Stimulated activated effector memory CD8-positive, alpha-beta T cell treated with anti-CD3 and anti-CD28 coated beads, Interleukin-12 subunit alpha, Interleukin-12 subunit beta, amount 100 ng/mL, for 72 hours (primary cell): Measurements from ENCODE around the gene EXOC2.
"Not testable (repeated sequence)": the region's sequence is repeated elsewhere in the genome, so short reads cannot be mapped to it uniquely, and the experiment has no call there.

ENCODE experiments used
- ATAC-seq: fragments of 150-1000 bp; cut with Tn5 transposase; 2 replicates; pipeline ENCODE4 v1.10.0; 2021
- DNase-seq, 2 donors: peaks; one replicate each; pipeline ENCODE4 v3.0.0; 2021 to 2022; ENCODE audit warnings: low spot score in 2 of 2
- H3K27ac Mint-ChIP-seq: one replicate; pipeline ENCODE4 v1.8.0; 2022; ENCODE audit warnings: mild to moderate bottlenecking, mixed read lengths
- H3K36me3 Mint-ChIP-seq: one replicate; pipeline ENCODE4 v1.8.0; 2022; ENCODE audit warnings: mild to moderate bottlenecking, mixed read lengths
- H3K4me1 Mint-ChIP-seq: one replicate; pipeline ENCODE4 v1.8.0; 2022; ENCODE audit warnings: mixed read lengths
- H3K4me3 Mint-ChIP-seq: one replicate; pipeline ENCODE4 v1.8.0; 2022; ENCODE audit warnings: mild to moderate bottlenecking, mixed read lengths
- H3K9me3 Mint-ChIP-seq: one replicate; pipeline ENCODE4 v1.8.0; 2022; ENCODE audit warnings: mixed read lengths

The EXOC2 gene

DNA sequence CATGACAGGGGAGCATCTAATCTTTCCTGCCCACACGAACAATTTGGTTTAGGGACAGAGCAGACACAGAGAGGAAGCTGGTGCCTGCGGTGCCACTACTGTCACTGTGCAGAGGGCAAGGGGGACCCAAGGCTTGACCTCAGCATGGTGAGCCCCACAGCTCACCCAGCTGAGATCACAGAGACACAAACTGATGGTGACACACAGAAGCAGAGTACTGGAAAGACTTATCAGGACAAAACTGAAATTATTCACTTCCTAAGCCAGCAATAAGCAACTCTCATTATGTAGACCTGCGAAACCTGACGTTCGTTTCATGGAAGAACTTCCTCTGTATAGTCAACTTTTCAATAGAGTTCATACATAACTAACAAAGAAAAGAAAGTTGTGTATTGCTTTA, 122.1 kb downstream of the EXOC2 start:
- H3K27ac Mint-ChIP-seq, result peak overlapping the region; percentile 10
- DNase-seq (no peak), ATAC-seq (peak; percentile 79)

DNA sequence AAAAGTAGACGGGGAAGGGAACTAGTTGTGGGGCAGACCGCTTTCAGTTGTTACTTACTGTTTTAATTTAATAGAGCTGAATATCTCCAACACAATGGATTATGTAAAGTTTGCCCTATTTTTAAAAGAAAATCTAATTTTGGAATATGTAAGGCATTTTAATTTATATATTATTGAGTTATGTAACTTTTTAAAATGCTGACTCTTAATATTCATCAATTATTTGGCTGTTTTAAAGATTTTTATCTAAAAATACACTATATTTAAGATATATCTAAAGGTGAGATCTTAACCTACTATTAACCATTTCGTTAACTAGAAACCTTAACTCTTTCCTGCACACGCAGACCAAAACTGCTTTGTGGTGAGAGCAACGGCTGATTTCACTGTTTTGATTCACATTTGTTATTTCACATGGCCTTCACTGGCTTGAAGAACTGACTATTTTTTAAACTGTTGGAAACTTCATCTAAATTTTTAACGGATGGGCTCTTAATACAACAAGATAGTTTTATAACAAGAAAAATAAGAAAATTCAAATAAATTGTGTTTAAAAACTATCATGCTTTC, 123.9 kb downstream of the EXOC2 start:
- peaks cover 31% of the 10 kb centered on the region for H3K4me1 Mint-ChIP-seq
- ATAC-seq (peak; percentile 69), DNase-seq (no peak)
- H3K4me3 Mint-ChIP-seq, result no peak overlapping the region
- no peak overlapping the region for H3K27ac Mint-ChIP-seq
- H3K9me3 Mint-ChIP-seq, result no peaks in the 10 kb centered on the region
- peaks cover 78% of the 10 kb centered on the region for H3K36me3 Mint-ChIP-seq

More for the DNA sequence above, 122.1 kb downstream of the EXOC2 start:
- peaks cover 67% of the 10 kb centered on the region for H3K36me3 Mint-ChIP-seq
- no peak overlapping the region for H3K4me3 Mint-ChIP-seq
- peaks cover 3% of the 10 kb centered on the region for H3K9me3 Mint-ChIP-seq
- H3K4me1 Mint-ChIP-seq, result peaks cover 37% of the 10 kb centered on the region

DNA sequence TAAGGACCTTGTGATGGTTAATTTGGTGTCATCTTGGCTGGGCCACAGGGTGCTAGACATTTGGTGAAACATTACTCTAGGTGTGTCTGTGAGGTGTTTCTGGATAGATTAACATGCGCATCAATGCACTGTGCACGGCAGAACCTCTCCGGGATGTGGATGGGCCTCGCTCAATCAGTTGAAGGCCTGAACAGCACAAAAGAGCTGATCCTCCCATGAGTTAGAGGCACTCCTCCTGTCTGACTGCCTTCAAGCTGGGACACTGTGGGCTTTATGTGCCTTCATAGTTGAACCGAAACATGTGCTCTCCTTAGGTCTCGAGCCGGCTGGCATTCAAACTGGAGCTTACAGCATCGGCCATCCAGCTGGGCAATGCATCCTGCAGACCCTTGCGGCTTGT, 124.9 kb downstream of the EXOC2 start:
- no peak for ATAC-seq
- peaks cover 78% of the 10 kb centered on the region for H3K36me3 Mint-ChIP-seq

DNA sequence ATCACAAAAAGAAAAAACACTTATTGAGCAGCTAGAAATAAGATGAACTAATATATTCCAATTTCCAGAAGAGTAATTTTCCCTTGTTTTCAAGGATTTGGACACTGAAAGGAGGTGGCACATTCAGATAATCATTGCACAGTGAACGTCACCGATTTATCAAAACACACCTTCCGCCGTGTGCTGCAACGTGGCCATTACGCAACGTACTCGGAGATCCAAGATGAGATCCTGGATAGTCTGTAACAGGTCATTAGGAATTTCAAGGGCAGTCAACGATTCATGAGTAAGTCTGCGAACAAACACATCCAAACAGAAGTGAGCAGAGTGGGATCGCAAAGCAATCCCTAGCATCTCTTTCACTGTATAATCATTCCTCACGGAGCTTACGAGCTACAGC, 129.1 kb downstream of the EXOC2 start:
- H3K9me3 Mint-ChIP-seq, result no peaks in the 10 kb centered on the region
- H3K27ac Mint-ChIP-seq, result no peak overlapping the region
- DNase-seq (no peak), ATAC-seq (no peak)
- peaks cover 85% of the 10 kb centered on the region for H3K36me3 Mint-ChIP-seq
- H3K4me1 Mint-ChIP-seq, result peaks cover 53% of the 10 kb centered on the region
- H3K4me3 Mint-ChIP-seq, result no peak overlapping the region

More for the DNA sequence above, 124.9 kb downstream of the EXOC2 start:
- Mint-ChIP-seq H3K4me3 (no peak overlapping the region), H3K27ac (no peak overlapping the region), H3K4me1 (peaks cover 31% of the 10 kb centered on the region), H3K9me3 (no peaks in the 10 kb centered on the region)
- no peak for DNase-seq

DNA sequence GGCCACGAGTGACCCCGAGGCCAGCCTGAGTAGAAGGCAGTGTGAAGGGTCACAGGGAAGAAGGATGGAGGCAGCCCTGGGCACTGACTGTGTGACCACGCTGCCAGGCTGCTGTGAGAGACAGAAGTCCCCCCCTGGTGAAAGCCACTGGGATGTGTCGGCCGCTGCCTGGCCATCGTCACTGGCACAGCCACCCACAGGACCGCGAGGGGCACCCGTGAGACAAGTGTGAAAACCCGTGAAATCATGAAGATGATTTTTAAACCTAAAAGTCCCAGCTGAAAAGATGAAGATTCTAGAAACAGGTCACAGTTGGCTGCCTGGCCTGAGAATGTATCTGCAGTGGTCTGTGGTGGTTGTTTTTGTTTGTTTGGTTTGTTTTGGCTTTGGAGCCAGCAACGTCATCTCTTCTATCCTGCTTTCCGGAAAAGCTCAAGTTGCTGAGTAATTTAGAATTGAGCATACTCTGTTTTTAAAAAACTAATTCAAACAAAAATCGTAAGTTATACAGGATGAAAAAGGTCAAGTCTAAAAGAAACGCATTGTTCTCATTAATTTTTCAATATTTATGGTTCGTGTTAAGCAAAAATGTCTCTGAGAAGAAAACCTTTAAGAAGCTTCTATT, 130.8 kb downstream of the EXOC2 start:
- DNase-seq, result peak in 1 of 2 donors; percentile 74
- Mint-ChIP-seq H3K9me3 (no peaks in the 10 kb centered on the region), H3K4me3 (peak overlapping the region; percentile 61), H3K4me1 (peaks cover 49% of the 10 kb centered on the region), H3K36me3 (peaks cover 80% of the 10 kb centered on the region), H3K27ac (peak overlapping the region; percentile 92)
- ATAC-seq, result peak; percentile 75

DNA sequence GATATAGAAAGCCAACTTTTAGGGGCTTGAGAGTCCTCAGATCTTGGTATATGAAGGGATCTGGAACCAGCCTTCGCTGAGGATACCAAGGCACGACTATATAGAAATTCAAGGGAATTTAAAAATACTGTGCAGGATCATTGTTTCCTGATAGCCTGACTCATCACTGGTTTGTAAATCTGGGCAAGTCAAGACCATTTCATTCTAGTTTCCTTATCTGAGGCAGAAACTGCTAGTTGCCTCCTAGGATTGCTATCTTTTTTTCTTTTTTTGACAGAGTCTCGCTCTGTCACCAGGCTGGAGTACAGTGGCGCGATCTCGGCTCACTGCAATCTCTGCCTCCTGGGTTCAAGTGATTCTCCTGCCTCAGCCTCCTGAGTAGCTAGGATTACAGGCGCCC, 131.6 kb downstream of the EXOC2 start:
- Mint-ChIP-seq H3K4me1 (peaks cover 49% of the 10 kb centered on the region), H3K36me3 (peaks cover 80% of the 10 kb centered on the region), H3K4me3 (peak overlapping the region; percentile 61), H3K27ac (peak overlapping the region; percentile 92)
- not testable (repeated sequence) for H3K9me3 Mint-ChIP-seq, DNase-seq
- peak; percentile 64 for ATAC-seq

DNA sequence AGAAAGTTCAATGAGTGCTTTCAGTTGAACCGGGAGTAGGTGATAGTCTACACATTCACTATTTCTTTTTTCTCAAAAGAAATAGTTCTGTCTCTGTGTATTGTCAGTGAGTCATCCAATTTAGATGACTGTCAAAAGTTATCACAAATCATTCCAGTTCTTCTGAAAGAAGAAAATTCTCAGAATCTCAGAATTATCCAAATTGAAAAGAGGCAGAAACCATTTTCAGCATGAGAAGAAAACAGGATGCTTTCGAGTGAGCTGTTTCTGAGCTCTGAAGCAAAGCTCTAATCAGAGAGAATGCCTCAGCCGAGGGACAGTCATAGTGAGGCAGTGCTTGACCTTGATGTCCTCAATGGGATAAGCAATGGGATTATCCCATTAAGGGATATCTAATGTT, 134.0 kb downstream of the EXOC2 start:
- ATAC-seq, result peak; percentile 82
- DNase-seq, result no peak
- H3K4me3 Mint-ChIP-seq, result peak overlapping the region; percentile 32
- no peaks in the 10 kb centered on the region for H3K9me3 Mint-ChIP-seq
- peaks cover 83% of the 10 kb centered on the region for H3K36me3 Mint-ChIP-seq
- H3K27ac Mint-ChIP-seq, result peak overlapping the region; percentile 76
- H3K4me1 Mint-ChIP-seq, result peaks cover 54% of the 10 kb centered on the region

DNA sequence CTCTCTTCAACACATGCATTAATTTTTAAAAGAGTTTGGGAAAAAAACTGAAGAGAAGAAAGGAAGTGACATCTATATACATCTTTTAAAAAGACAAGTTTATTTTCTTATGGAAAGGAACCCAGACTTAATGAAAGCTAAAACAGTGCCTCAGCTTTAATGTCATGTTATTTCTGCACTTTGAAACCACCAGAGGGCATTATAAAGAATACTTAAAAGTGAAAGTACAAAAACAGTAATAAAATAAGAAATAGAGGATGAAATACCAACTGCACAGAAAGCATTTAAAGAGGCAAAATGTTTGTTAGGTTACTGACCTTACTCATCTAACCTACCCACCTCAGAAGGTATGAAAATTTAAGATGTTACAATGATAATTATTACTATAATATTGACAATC, 134.8 kb downstream of the EXOC2 start:
- peaks cover 54% of the 10 kb centered on the region for H3K4me1 Mint-ChIP-seq
- H3K9me3 Mint-ChIP-seq, result no peaks in the 10 kb centered on the region
- DNase-seq (no peak), ATAC-seq (no peak)
- peak overlapping the region; percentile 83 for H3K27ac Mint-ChIP-seq
- peak overlapping the region; percentile 32 for H3K4me3 Mint-ChIP-seq
- H3K36me3 Mint-ChIP-seq, result peaks cover 83% of the 10 kb centered on the region

DNA sequence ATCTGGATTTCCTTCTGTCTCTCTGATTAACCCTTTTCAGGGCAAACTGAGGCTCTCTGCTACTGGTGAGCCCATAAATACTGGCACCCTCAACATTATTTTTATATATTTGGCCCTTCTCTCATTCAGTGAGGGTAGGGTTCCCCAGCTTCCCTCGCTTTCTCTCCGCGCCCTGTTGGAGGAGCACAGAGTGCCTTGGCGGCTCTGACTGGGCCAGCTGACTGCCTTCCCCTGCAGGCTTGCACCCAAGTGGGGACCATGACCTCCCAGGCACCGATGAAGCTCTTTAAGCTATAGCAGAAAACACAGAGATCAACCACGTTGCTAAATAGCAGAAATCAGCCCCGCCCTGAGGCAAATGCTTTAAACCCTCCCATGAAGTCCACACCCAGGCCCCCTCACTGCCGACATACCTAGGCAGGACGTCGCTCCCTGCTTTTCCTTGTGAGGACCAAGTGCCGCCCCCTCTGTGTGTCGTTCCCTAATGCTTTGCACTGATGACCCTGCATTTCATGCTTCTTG, 141.0 kb downstream of the EXOC2 start:
- DNase-seq, result no peak
- peaks cover 54% of the 10 kb centered on the region for H3K4me1 Mint-ChIP-seq
- peaks cover 41% of the 10 kb centered on the region for H3K36me3 Mint-ChIP-seq
- H3K27ac Mint-ChIP-seq, result peak overlapping the region; percentile 60
- no peaks in the 10 kb centered on the region for H3K9me3 Mint-ChIP-seq
- H3K4me3 Mint-ChIP-seq, result peak overlapping the region; percentile 10
- ATAC-seq, result no peak

DNA sequence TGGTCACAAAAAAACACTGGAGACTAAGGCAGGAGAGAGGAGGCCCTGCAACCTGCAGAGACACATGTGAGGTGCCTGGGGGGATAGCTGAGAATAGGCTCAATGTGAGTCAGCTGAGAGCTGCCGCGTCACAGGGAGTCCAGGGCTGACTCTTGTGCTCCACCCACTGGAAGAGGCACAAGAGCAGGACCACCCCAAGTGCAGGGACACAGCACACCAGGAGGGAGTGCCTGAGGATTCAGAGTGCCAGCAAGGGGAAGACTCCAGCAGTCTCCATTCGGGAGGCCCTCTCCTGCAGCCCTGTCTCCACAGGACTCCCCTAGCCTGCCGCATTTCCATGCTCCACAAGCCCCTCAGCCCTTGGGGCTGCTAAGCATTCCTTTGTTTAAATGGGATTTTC, 141.5 kb downstream of the EXOC2 start:
- Mint-ChIP-seq H3K27ac (peak overlapping the region; percentile 60), H3K4me1 (peaks cover 52% of the 10 kb centered on the region)
- peak; percentile 82 for ATAC-seq

DNA sequence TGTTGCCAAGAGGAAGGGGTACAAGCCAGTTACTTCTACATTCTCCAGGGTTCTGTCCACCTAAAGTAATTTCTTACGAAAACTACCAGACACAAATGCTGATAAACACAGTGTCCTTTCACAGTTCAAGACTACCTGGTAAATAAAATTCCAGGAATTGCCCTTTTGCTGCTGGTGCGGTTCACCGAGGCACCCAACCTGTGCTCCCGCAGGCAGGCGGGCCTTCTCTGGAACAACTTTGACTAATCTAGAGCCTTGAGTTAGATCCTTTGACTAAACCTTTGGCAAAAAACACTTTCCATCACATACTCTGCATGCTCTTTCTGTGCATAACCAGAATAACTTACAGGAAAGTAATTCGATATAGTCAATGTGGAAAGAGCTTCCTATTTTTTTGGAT, 143.0 kb downstream of the EXOC2 start:
- Mint-ChIP-seq H3K4me1 (peaks cover 50% of the 10 kb centered on the region), H3K27ac (peak overlapping the region; percentile 60), H3K36me3 (peaks cover 31% of the 10 kb centered on the region), H3K4me3 (peak overlapping the region; percentile 65), H3K9me3 (no peaks in the 10 kb centered on the region)
- DNase-seq, result no peak
- ATAC-seq, result peak; percentile 29

More for the DNA sequence above, 141.5 kb downstream of the EXOC2 start:
- H3K4me3 Mint-ChIP-seq, result peak overlapping the region; percentile 10
- H3K36me3 Mint-ChIP-seq, result peaks cover 39% of the 10 kb centered on the region
- DNase-seq, result no peak
- H3K9me3 Mint-ChIP-seq, result no peaks in the 10 kb centered on the region

DNA sequence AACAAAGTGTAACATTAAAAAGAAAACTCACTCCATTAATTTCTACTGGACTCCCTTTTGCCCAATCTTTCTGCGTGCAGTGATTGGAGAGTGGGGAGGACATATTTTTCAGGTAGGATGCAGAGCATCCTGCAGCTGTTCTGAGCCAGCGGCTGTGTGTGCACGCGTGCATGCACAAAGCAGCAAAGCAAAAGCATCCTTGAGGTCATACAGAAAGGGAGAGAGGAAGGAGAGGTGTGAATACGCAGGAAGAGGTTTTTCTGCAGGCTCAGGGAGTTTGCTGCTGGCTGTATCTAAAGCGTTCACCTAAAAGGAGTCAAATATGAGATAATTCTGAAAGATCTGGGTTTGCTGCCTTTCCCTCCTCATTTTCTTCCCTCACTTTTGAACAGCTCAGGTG, 144.4 kb downstream of the EXOC2 start:
- peak overlapping the region; percentile 65 for H3K4me3 Mint-ChIP-seq
- no peaks in the 10 kb centered on the region for H3K9me3 Mint-ChIP-seq
- peak overlapping the region; percentile 78 for H3K27ac Mint-ChIP-seq
- H3K36me3 Mint-ChIP-seq, result peaks cover 28% of the 10 kb centered on the region
- ATAC-seq (peak; percentile 85), DNase-seq (peak in 1 of 2 donors; percentile 66)
- peaks cover 57% of the 10 kb centered on the region for H3K4me1 Mint-ChIP-seq

DNA sequence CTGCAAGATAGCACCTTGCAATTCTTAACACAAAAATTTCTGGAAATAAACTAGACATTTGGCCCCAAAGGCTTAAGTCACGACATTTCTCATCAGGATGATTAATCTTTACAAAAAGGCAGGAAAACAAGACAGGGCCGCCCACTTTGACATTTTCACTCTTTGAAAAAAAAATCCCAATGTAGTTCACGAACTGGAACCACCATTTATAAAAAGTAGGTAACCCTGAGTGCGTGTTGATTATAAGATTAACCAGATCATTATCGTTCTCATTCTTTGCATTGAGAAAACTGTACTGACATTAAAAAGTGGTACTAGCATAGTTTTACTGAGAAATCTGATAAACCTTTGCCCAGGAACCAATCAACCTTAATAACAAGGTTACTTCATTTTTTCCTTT, 144.8 kb downstream of the EXOC2 start:
- Mint-ChIP-seq H3K4me1 (peaks cover 62% of the 10 kb centered on the region), H3K27ac (peak overlapping the region; percentile 78), H3K9me3 (no peaks in the 10 kb centered on the region), H3K36me3 (peaks cover 28% of the 10 kb centered on the region), H3K4me3 (peak overlapping the region; percentile 65)
- ATAC-seq (peak; percentile 48), DNase-seq (no peak)

DNA sequence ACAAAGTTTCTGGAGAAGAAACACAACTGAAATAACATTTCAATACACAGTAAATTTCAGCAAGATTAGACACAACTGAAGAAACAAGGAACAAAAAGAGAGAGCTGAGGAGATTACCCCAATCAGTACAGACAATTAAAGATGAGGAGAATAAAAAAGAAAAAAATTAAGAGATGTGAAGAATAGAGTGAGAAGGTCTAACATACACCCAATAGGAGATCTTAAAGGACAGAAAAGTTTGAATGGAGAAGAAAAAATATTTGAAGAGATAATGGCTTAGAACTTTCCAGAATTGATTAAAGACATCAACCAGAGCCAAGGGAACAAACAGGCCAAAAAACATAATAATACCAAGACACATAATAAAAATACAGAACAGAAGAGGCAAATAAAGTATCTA, 152.4 kb downstream of the EXOC2 start:
- Mint-ChIP-seq H3K9me3 (peaks cover 5% of the 10 kb centered on the region), H3K4me3 (no peak overlapping the region), H3K36me3 (peaks cover 62% of the 10 kb centered on the region), H3K4me1 (peaks cover 17% of the 10 kb centered on the region), H3K27ac (no peak overlapping the region)
- ATAC-seq (no peak), DNase-seq (no peak)

DNA sequence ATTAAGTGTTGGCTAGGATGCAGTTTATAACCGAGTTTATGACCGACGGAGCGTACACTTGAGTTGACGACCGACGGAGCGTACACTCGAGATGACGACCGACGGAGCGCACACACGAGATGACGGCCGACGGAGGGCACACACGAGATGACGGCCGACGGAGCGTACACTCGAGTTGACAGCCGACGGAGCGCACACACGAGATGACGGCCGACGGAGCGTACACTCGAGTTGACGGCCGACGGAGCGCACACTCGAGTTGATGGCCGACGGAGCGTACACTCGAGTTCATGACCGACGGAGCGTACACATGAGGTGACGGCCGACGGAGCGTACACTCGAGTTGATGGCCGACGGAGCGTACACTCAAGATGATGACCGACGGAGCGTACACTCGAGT, 155.8 kb downstream of the EXOC2 start:
- H3K4me1 Mint-ChIP-seq, result peaks cover 8% of the 10 kb centered on the region
- H3K36me3 Mint-ChIP-seq, result peaks cover 46% of the 10 kb centered on the region
- DNase-seq (no peak), ATAC-seq (no peak)
- H3K4me3 Mint-ChIP-seq, result no peak overlapping the region
- H3K9me3 Mint-ChIP-seq, result peaks cover 5% of the 10 kb centered on the region
- H3K27ac Mint-ChIP-seq, result no peak overlapping the region

DNA sequence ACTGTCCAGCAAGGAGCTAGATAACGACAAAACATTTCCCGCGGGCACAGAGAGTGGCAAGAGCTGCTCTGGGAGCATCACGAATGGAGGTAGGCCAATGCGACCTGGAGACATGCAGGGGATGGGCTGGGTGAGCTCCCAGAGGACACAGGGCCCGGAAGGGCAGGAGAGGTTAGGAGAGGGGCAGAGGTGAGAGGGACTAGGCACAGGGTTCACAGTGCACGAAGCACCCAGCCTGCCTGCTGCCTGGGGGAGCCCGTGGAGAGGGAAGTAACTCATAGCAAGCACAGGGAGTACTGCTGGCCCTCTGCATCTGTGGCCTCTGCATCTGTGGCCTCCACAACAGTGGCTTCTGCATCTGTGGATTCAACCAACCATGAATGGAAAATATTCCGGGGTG, 162.5 kb downstream of the EXOC2 start:
- H3K4me1 Mint-ChIP-seq, result peaks cover 34% of the 10 kb centered on the region
- peak overlapping the region; percentile 76 for H3K27ac Mint-ChIP-seq
- DNase-seq, result no peak
- no peak for ATAC-seq
- no peak overlapping the region for H3K4me3 Mint-ChIP-seq
- H3K9me3 Mint-ChIP-seq, result no peaks in the 10 kb centered on the region
- H3K36me3 Mint-ChIP-seq, result peaks cover 19% of the 10 kb centered on the region
